Measurements from ENCODE around the gene PECR. TPM values are rescaled to one million over a fixed set of nuclear protein-coding genes. Genes with fewer than 3 reads are reported as not detected.
A peak's percentile ranks its signal among the peaks of the same experiment; 100 is the strongest.
"Not testable (repeated sequence)": the region's sequence is repeated elsewhere in the genome, so short reads cannot be mapped to it uniquely, and the experiment has no call there.

Gene PECR
- total RNA-seq, 2 donors from 2014 or later, result 2.0 to 6.0 TPM

GRCh38 chr2:216014986-216015385 is 66.6 kb downstream of the PECR start:
- TF ChIP-seq CTCF (IDR thresholded peaks at IDR 0.05), result no peak
- Histone ChIP-seq H3K27me3 (no peaks in the 10 kb centered on the region), H3K27ac (no peak overlapping the region), H3K9me3 (no peaks in the 10 kb centered on the region), H3K36me3 (no peaks in the 10 kb centered on the region), H3K4me3 (no peak overlapping the region), H3K4me1 (peaks cover 0 to 13% of the 10 kb centered on the region in 2 donors)
- no peak for DNase-seq (ENCODE audit: low spot score)

GRCh38 chr2:216014006-216014405 is 67.6 kb downstream of the PECR start:
- H3K4me3 ChIP-seq, result no peak overlapping the region
- no peaks in the 10 kb centered on the region for H3K36me3 ChIP-seq
- TF ChIP-seq CTCF (IDR thresholded peaks at IDR 0.05), result no peak
- no peak for DNase-seq (ENCODE audit: low spot score)
- H3K9me3 ChIP-seq, result no peaks in the 10 kb centered on the region
- no peaks in the 10 kb centered on the region for H3K27me3 ChIP-seq
- peaks cover 0 to 13% of the 10 kb centered on the region in 2 donors for H3K4me1 ChIP-seq
- H3K27ac ChIP-seq, result no peak overlapping the region

GRCh38 chr2:216013080-216013909 is 68.3 kb downstream of the PECR start, which contains the start of gene MREG:
MREG (minus strand) TSS chr2:216013551; CDS start chr2:216013327, 224 bp downstream.
- no peaks in the 10 kb centered on the region for H3K27me3 ChIP-seq
- peak; percentile 69 for DNase-seq (ENCODE audit: low spot score)
- H3K9me3 ChIP-seq, result no peaks in the 10 kb centered on the region
- H3K4me3 ChIP-seq, result peak within 1 kb of the TSS; percentile 54 to 61
- TF ChIP-seq CTCF (IDR thresholded peaks at IDR 0.05), result peak; percentile 56 to 76
- no peak within 1 kb of the TSS for H3K27ac ChIP-seq
- no peaks in the 10 kb centered on the region for H3K36me3 ChIP-seq
- peaks cover 0 to 13% of the 10 kb centered on the region in 2 donors for H3K4me1 ChIP-seq

GRCh38 chr2:216012830-216013079 is 68.9 kb downstream of the PECR start:
- no peak for TF ChIP-seq CTCF (IDR thresholded peaks at IDR 0.05)
- Histone ChIP-seq H3K27me3 (no peaks in the 10 kb centered on the region), H3K4me3 (peak overlapping the region; percentile 54 to 61), H3K4me1 (peaks cover 0 to 13% of the 10 kb centered on the region in 2 donors), H3K27ac (no peak overlapping the region), H3K36me3 (no peaks in the 10 kb centered on the region), H3K9me3 (no peaks in the 10 kb centered on the region)
- no peak for DNase-seq (ENCODE audit: low spot score)

- no peaks in the 10 kb centered on the region for H3K9me3 ChIP-seq
- no peak for DNase-seq (ENCODE audit: low spot score)
- H3K36me3 ChIP-seq, result no peaks in the 10 kb centered on the region
- peak in 1 of 2 donors; percentile 20 for TF ChIP-seq CTCF (IDR thresholded peaks at IDR 0.05)
- H3K4me1 ChIP-seq, result peaks cover 0 to 13% of the 10 kb centered on the region in 2 donors
- H3K4me3 ChIP-seq, result peak overlapping the region; percentile 54 to 61
- H3K27ac ChIP-seq, result no peak overlapping the region
- H3K27me3 ChIP-seq, result no peaks in the 10 kb centered on the region
These were observed 69.3 kb downstream of the PECR start for GRCh38 chr2:216012133-216012829.

GRCh38 chr2:216009215-216009614 is 72.4 kb downstream of the PECR start:
- not testable (repeated sequence) for H3K4me3 ChIP-seq; DNase-seq (ENCODE audit: low spot score); H3K36me3 ChIP-seq; H3K27ac ChIP-seq; H3K27me3 ChIP-seq; H3K9me3 ChIP-seq
- H3K4me1 ChIP-seq, result peaks cover 0 to 13% of the 10 kb centered on the region in 2 donors

Measured in right atrium auricular region (tissue), 2 donors.